SU-DHL-6 (cell line): ENCODE data around the gene CNR1.

Experiments
- H2AFZ ChIP-seq: fragments of 200-600 bp; sonication (generic); 2 replicates; pipeline ENCODE4 v1.6.1; 2014; ENCODE audit warnings: low read depth, mild to moderate bottlenecking, moderate library complexity, mixed read lengths, antibody characterized with exemption, low read length; ENCODE audit not compliant: severe bottlenecking
- H3F3A ChIP-seq: fragments of 200-600 bp; shearing (Covaris generic); 2 replicates; pipeline ENCODE4 v1.6.0; 2016; ENCODE audit warnings: antibody characterized with exemption, mild to moderate bottlenecking; ENCODE audit not compliant: insufficient read depth
- H3K27ac ChIP-seq: fragments of 200-600 bp; sonication (generic); 2 replicates; pipeline ENCODE4 v1.5.1; 2016; ENCODE audit warnings: low read depth, mild to moderate bottlenecking, low read length, moderate library complexity, mixed read lengths
- H3K27me3 ChIP-seq: fragments of 200-600 bp; sonication (generic), shearing (Covaris generic); 2 replicates; pipeline ENCODE4 v1.6.0; 2014; ENCODE audit warnings: mild to moderate bottlenecking, low read length
- H3K36me3 ChIP-seq: fragments of 200-600 bp; sonication (generic); 2 replicates; pipeline ENCODE4 v1.6.1; 2014; ENCODE audit warnings: mild to moderate bottlenecking, low read length, mixed read lengths
- H3K4me2 ChIP-seq: fragments of 300-600, 200-600 bp; shearing (Covaris generic), sonication (generic); 2 replicates; pipeline ENCODE4 v1.6.0; 2014; ENCODE audit warnings: low read length, low read depth, mild to moderate bottlenecking; ENCODE audit not compliant: poor library complexity, severe bottlenecking
- H3K4me3 ChIP-seq: fragments of 200-600 bp; sonication (generic); 2 replicates; pipeline ENCODE4 v1.5.1; 2014; ENCODE audit warnings: antibody characterized with exemption, low read length, mild to moderate bottlenecking, mixed read lengths; ENCODE audit not compliant: insufficient read depth, poor library complexity, severe bottlenecking
- H3K79me2 ChIP-seq: fragments of 200-600 bp; sonication (generic); 2 replicates; pipeline ENCODE4 v1.6.1; 2014; ENCODE audit warnings: mild to moderate bottlenecking, low read length, moderate library complexity; ENCODE audit not compliant: insufficient read depth
- H3K9ac ChIP-seq: fragments of 200-600 bp; sonication (generic); 2 replicates; pipeline ENCODE4 v1.7.0; 2014; ENCODE audit warnings: mild to moderate bottlenecking, low read length
- H3K9me2 ChIP-seq: fragments of 200-600 bp; sonication (generic); replicated peaks from 2 replicates; pipeline ENCODE4 v1.6.1; 2014; ENCODE audit warnings: low read length; ENCODE audit not compliant: insufficient read depth
- H3K9me3 ChIP-seq: fragments of 200-600 bp; sonication (generic); 2 replicates; pipeline ENCODE4 v1.6.1; 2014; ENCODE audit warnings: low read length, mixed read lengths; ENCODE audit not compliant: insufficient read depth
- H4K20me1 ChIP-seq: fragments of 200-600 bp; sonication (generic); 2 replicates; pipeline ENCODE4 v1.6.1; 2014; ENCODE audit warnings: low read depth, mild to moderate bottlenecking, antibody characterized with exemption, low read length, moderate library complexity, mixed read lengths
- EZH2phosphoT487 ChIP-seq: fragments of 200-600 bp; sonication (generic), shearing (Covaris generic); conservative IDR thresholded peaks from 2 replicates; pipeline ENCODE4 v1.6.1; 2018; ENCODE audit warnings: mild to moderate bottlenecking, antibody characterized with exemption, low read length, moderate library complexity, mixed read lengths
- TF ChIP-seq, protein P1 (sequence below): fragments of 200-600 bp; sonication (generic); IDR thresholded peaks from one replicate; pipeline ENCODE4 v1.5.1; 2017; ENCODE audit warnings: antibody characterized with exemption, mild to moderate bottlenecking, low read length, moderate library complexity; ENCODE audit not compliant: insufficient read depth, poor library complexity, severe bottlenecking

The CNR1 gene

DNA sequence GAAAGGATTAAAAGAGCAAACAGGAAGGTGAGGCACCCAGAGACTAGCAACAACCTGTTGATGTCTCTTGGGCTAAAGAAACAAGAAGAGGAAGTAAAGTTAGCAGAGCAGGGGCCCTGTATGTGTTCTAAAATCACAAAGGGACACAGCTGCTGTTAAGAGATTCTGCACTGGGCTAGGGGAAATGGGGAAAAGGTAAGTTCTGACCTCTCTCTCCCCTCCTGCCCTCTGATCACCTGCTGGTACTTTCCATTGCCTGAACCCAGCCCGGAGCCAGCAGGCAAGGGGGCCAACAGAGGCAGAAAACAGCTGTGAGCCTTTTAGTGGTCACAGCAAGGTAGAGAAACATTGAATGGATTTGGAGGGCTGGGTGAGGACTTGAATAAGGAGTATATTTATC lies 13.5 kb upstream of the CNR1 start:
- Histone ChIP-seq H3K36me3 (no peaks in the 10 kb centered on the region), H3K27me3 (no peaks in the 10 kb centered on the region), H3K4me2 (peak overlapping the region; percentile 86), H3K4me3 (peak overlapping the region; percentile 64), H2AFZ (no peak overlapping the region), H3K9ac (peak overlapping the region; percentile 55), H4K20me1 (no peaks in the 10 kb centered on the region), H3F3A (peaks cover 25% of the 10 kb centered on the region), H3K9me2 (no peaks in the 10 kb centered on the region), H3K9me3 (no peaks in the 10 kb centered on the region), H3K27ac (peak overlapping the region; percentile 81), H3K79me2 (peaks cover 4% of the 10 kb centered on the region; the same call in 1 of the 2 replicates)
- TF ChIP-seq EZH2phosphoT487 = no peak
- TF ChIP-seq, protein P1, sequence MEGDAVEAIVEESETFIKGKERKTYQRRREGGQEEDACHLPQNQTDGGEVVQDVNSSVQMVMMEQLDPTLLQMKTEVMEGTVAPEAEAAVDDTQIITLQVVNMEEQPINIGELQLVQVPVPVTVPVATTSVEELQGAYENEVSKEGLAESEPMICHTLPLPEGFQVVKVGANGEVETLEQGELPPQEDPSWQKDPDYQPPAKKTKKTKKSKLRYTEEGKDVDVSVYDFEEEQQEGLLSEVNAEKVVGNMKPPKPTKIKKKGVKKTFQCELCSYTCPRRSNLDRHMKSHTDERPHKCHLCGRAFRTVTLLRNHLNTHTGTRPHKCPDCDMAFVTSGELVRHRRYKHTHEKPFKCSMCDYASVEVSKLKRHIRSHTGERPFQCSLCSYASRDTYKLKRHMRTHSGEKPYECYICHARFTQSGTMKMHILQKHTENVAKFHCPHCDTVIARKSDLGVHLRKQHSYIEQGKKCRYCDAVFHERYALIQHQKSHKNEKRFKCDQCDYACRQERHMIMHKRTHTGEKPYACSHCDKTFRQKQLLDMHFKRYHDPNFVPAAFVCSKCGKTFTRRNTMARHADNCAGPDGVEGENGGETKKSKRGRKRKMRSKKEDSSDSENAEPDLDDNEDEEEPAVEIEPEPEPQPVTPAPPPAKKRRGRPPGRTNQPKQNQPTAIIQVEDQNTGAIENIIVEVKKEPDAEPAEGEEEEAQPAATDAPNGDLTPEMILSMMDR = peak; percentile 58

DNA sequence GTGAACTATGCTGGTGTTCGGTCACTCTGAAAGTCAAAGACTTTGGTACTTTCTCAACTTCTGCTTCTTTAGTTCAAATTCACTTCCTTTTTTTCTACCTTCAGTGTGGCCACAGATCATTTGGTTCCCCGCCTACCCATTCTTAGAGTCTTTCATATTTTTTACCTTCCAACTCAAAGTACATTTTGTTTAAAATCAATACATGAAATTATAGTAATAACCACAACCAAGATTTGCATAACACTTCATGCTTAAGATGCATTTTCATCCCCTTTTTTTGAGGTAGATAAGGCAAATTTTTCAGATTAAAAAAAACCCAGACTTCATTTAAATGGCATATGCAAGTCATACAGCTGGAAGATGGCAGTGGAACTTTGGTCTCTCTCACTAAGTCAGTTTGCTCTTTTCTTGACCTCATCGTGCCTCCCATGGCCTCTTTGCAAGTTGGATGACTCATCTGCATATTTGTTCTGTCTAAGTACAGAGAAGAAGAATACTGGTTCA lies 11.9 kb upstream of the CNR1 start:
- peaks cover 4% of the 10 kb centered on the region; the same call in 1 of the 2 replicates for H3K79me2 ChIP-seq
- no peaks in the 10 kb centered on the region for H3K9me3 ChIP-seq
- H3K36me3 ChIP-seq = no peaks in the 10 kb centered on the region
- H3K27ac ChIP-seq = peak overlapping the region; percentile 81
- no peak overlapping the region for H2AFZ ChIP-seq
- no peak for TF ChIP-seq EZH2phosphoT487
- TF ChIP-seq, protein P1 = no peak
- no peaks in the 10 kb centered on the region for H3K9me2 ChIP-seq
- peaks cover 25% of the 10 kb centered on the region for H3F3A ChIP-seq
- H3K9ac ChIP-seq = peak overlapping the region; percentile 55
- peak overlapping the region; percentile 64 for H3K4me3 ChIP-seq
- no peaks in the 10 kb centered on the region for H3K27me3 ChIP-seq
- peak overlapping the region; percentile 86 for H3K4me2 ChIP-seq
- H4K20me1 ChIP-seq = no peaks in the 10 kb centered on the region

- H3K9me3 ChIP-seq = no peaks in the 10 kb centered on the region
- H3K4me3 ChIP-seq = no peak overlapping the region
- TF ChIP-seq EZH2phosphoT487 = no peak
- no peaks in the 10 kb centered on the region for H3K27me3 ChIP-seq
- H3F3A ChIP-seq = peaks cover 17% of the 10 kb centered on the region
- H4K20me1 ChIP-seq = no peaks in the 10 kb centered on the region
- no peak overlapping the region; the same call in 1 of the 2 replicates for H3K27ac ChIP-seq
- H2AFZ ChIP-seq = no peak overlapping the region
- no peaks in the 10 kb centered on the region for H3K36me3 ChIP-seq
- H3K79me2 ChIP-seq = peaks cover 4% of the 10 kb centered on the region; the same call in 1 of the 2 replicates
- no peak overlapping the region for H3K9ac ChIP-seq
- H3K9me2 ChIP-seq = no peaks in the 10 kb centered on the region
- no peak overlapping the region for H3K4me2 ChIP-seq
These were observed 8.8 kb upstream of the CNR1 start for GRCh38 chr6:88174906-88175305.

GRCh38 chr6:88171312-88171711 lies 5.2 kb upstream of the CNR1 start:
- H3K4me3 ChIP-seq = no peak overlapping the region
- no peak overlapping the region for H2AFZ ChIP-seq
- no peaks in the 10 kb centered on the region for H4K20me1 ChIP-seq
- H3K9ac ChIP-seq = no peak overlapping the region
- H3K9me3 ChIP-seq = no peaks in the 10 kb centered on the region
- no peaks in the 10 kb centered on the region for H3K9me2 ChIP-seq
- H3K4me2 ChIP-seq = no peak overlapping the region
- H3K36me3 ChIP-seq = no peaks in the 10 kb centered on the region
- no peaks in the 10 kb centered on the region for H3K79me2 ChIP-seq
- TF ChIP-seq EZH2phosphoT487 = no peak
- TF ChIP-seq, protein P1 = no peak
- no peaks in the 10 kb centered on the region for H3K27me3 ChIP-seq
- H3F3A ChIP-seq = peaks cover 16% of the 10 kb centered on the region
- H3K27ac ChIP-seq = no peak overlapping the region
